Type B pancreatic cell (in vitro differentiated cells): ENCODE data around the gene ZNF652. TPM values are rescaled to one million over a fixed set of nuclear protein-coding genes. Genes with fewer than 3 reads are reported as not detected.

Source experiments
- DNase-seq: peaks from one replicate; pipeline ENCODE4 v3.0.0; 2021; ENCODE audit warnings: mixed read lengths; ENCODE audit not compliant: unreplicated experiment; ENCODE audit errors: extremely low spot score
- H3K27ac Mint-ChIP-seq: 2 replicates; pipeline ENCODE4 v1.8.0; 2021; ENCODE audit warnings: mild to moderate bottlenecking, mixed read lengths
- H3K27me3 Mint-ChIP-seq: 2 replicates; pipeline ENCODE4 v1.8.0; 2021; ENCODE audit warnings: mixed read lengths
- H3K36me3 Mint-ChIP-seq: 2 replicates; pipeline ENCODE4 v1.8.0; 2021; ENCODE audit warnings: mixed read lengths
- H3K4me1 Mint-ChIP-seq: one replicate; pipeline ENCODE4 v1.8.0; 2021; ENCODE audit warnings: mixed read lengths; ENCODE audit not compliant: unreplicated experiment
- H3K4me3 Mint-ChIP-seq: 2 replicates; pipeline ENCODE4 v1.8.0; 2021; ENCODE audit warnings: mild to moderate bottlenecking, mixed read lengths
- H3K9me3 Mint-ChIP-seq: 2 replicates; pipeline ENCODE4 v1.8.0; 2021; ENCODE audit warnings: mixed read lengths
- CTCF ChIP-seq: fragments of 200-600 bp; sonication (generic); conservative IDR thresholded peaks from 2 replicates; pipeline ENCODE4 v1.5.0; 2021; ENCODE audit warnings: antibody characterized with exemption, mild to moderate bottlenecking
- total RNA-seq: library from RNA; stranded (reverse); gene quantifications from 2 replicates; pipeline ENCODE4 v1.2.1, GENCODE V29; 2021; ENCODE audit warnings: low replicate concordance

The ZNF652 gene
- total RNA-seq, 1 donor from 2014 or later, result 39.6 TPM

DNA sequence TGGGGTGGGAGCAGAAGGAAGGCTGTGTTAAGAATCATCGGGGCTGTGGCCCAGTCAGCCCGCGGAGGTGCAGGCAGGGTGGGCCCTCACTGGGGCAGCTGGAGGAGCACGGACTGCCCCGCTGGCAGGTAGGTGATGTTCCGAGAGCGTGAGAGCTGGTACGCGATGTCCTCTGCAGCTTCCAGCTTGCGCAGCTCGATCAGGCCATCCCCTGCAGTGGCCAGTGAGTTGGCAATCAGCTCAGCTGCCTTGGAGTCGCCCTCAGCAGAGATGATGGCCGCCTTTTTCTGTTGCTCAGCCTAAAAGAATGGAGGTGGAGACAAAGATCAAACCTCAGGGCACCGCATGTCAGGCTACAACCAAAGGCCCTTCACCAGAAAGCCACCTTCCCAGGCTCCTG, 42.9 kb upstream of the ZNF652 start:
- Mint-ChIP-seq H3K4me3 (no peak overlapping the region), H3K36me3 (peaks cover 23% of the 10 kb centered on the region), H3K27ac (no peak overlapping the region), H3K27me3 (no peaks in the 10 kb centered on the region), H3K4me1 (peaks cover 49% of the 10 kb centered on the region), H3K9me3 (no peaks in the 10 kb centered on the region)
- no peak for TF ChIP-seq CTCF
- DNase-seq, result no peak

- peaks cover 53% of the 10 kb centered on the region for H3K4me1 Mint-ChIP-seq
- no peaks in the 10 kb centered on the region for H3K27me3 Mint-ChIP-seq
- DNase-seq, result no peak
- no peaks in the 10 kb centered on the region for H3K9me3 Mint-ChIP-seq
- H3K4me3 Mint-ChIP-seq, result no peak overlapping the region
- H3K27ac Mint-ChIP-seq, result no peak overlapping the region
- no peak for TF ChIP-seq CTCF
- H3K36me3 Mint-ChIP-seq, result peaks cover 27% of the 10 kb centered on the region
Observed at GRCh38 chr17:49404361-49404760, 42.3 kb upstream of the ZNF652 start.

- no peak for TF ChIP-seq CTCF
- Mint-ChIP-seq H3K4me1 (peaks cover 52% of the 10 kb centered on the region), H3K4me3 (no peak overlapping the region), H3K9me3 (no peaks in the 10 kb centered on the region), H3K36me3 (peaks cover 27% of the 10 kb centered on the region), H3K27ac (no peak overlapping the region), H3K27me3 (no peaks in the 10 kb centered on the region)
- no peak for DNase-seq
Observed at GRCh38 chr17:49403514-49404289, 41.7 kb upstream of the ZNF652 start.

DNA sequence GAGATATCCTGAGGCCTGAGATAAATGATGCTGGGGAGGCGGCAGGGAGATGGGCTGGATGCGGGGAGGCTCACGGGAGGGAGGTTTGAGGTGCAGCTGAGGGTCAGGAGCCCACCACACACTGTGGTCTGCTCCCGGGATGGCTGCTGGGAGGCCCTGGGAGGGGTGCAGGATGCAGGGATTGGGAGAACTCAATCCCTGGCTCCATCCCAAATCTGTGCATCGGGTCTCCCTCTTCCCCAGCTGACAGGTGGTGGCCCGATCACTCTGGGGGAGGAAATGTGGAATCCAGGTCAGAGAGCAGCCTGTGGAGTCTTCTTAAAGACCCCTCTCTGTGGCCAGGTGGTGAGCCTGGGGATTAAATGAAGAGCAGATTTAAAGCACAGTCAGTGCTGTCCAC, 40.7 kb upstream of the ZNF652 start:
- peaks cover 23% of the 10 kb centered on the region for H3K36me3 Mint-ChIP-seq

GRCh38 chr17:49401971-49402611, 40.0 kb upstream of the ZNF652 start:
- DNase-seq, result no peak
- peaks cover 42% of the 10 kb centered on the region for H3K4me1 Mint-ChIP-seq
- peak overlapping the region; percentile 28 for H3K4me3 Mint-ChIP-seq

More for the DNA sequence above, 40.7 kb upstream of the ZNF652 start:
- Mint-ChIP-seq H3K4me1 (peaks cover 42% of the 10 kb centered on the region), H3K27me3 (no peaks in the 10 kb centered on the region), H3K9me3 (no peaks in the 10 kb centered on the region), H3K27ac (no peak overlapping the region), H3K4me3 (peak overlapping the region; percentile 28)
- TF ChIP-seq CTCF, result no peak
- no peak for DNase-seq

More at GRCh38 chr17:49401971-49402611, 40.0 kb upstream of the ZNF652 start:
- no peaks in the 10 kb centered on the region for H3K9me3 Mint-ChIP-seq
- H3K36me3 Mint-ChIP-seq, result peaks cover 20% of the 10 kb centered on the region
- H3K27me3 Mint-ChIP-seq, result no peaks in the 10 kb centered on the region
- peak overlapping the region; percentile 48 for H3K27ac Mint-ChIP-seq
- no peak for TF ChIP-seq CTCF
